HepG2 (cell line): ENCODE measurements around the gene RPH3AL. TPM values are rescaled to one million over a fixed set of nuclear protein-coding genes. Genes with fewer than 3 reads are reported as not detected.

Experiments used
- ATF7 ChIP-seq, 2 experiments: fragments of 450-650 bp in 1 of 2; sonication (generic) in 1 of 2; formaldehyde crosslinking in 1 of 2; IDR thresholded peaks; 2 replicates each; pipeline versions ENCODE4 v1.4.0 to v1.6.1; 2016 to 2020; ENCODE audit warnings: antibody characterized with exemption in 1 of 2, mild to moderate bottlenecking in 1 of 2, missing genetic modification reagents in 1 of 2
- CHD2 ChIP-seq: IDR thresholded peaks from 2 replicates; pipeline ENCODE4 v1.6.1; 2011; ENCODE audit warnings: low read depth, low read length, improper control_type of control experiment
- FOXJ3 ChIP-seq: sonication (generic); formaldehyde crosslinking; IDR thresholded peaks from 2 replicates; pipeline ENCODE4 v1.4.0; 2020; ENCODE audit warnings: missing genetic modification reagents, mild to moderate bottlenecking, borderline replicate concordance
- MLLT10 ChIP-seq: sonication (generic); formaldehyde crosslinking; IDR thresholded peaks from 2 replicates; pipeline ENCODE4 v1.4.0; 2020; ENCODE audit warnings: missing genetic modification reagents
- NFYC ChIP-seq: IDR thresholded peaks from 2 replicates; pipeline ENCODE4 v1.6.1; 2016; ENCODE audit warnings: missing genetic modification reagents, missing compliant biosample characterization
- RAD21 ChIP-seq: fragments of 450-650 bp; formaldehyde crosslinking; IDR thresholded peaks from 2 replicates; pipeline ENCODE4 v1.5.0; 2020; ENCODE audit warnings: mild to moderate bottlenecking
- RFXAP ChIP-seq: sonication (generic); formaldehyde crosslinking; IDR thresholded peaks from 2 replicates; pipeline ENCODE4 v1.4.0; 2020; ENCODE audit warnings: missing genetic modification reagents, borderline replicate concordance
- SOX6 ChIP-seq, 2 experiments: fragments of 450-650 bp in 1 of 2; sonication (generic) in 1 of 2; formaldehyde crosslinking in 1 of 2; IDR thresholded peaks; 2 replicates each; pipeline versions ENCODE4 v1.4.0 to v1.6.1; 2017 to 2020; ENCODE audit warnings: antibody characterized with exemption in 1 of 2, mild to moderate bottlenecking in 1 of 2, missing genetic modification reagents in 1 of 2
- SP4 ChIP-seq: sonication (generic); formaldehyde crosslinking; IDR thresholded peaks from 2 replicates; pipeline ENCODE4 v1.8.1; 2023; ENCODE audit warnings: mild to moderate bottlenecking, missing genetic modification reagents
- TBX2 ChIP-seq: sonication (generic); formaldehyde crosslinking; IDR thresholded peaks from 2 replicates; pipeline ENCODE4 v1.5.0; 2020; ENCODE audit warnings: missing genetic modification reagents, mild to moderate bottlenecking, borderline replicate concordance
- TRIM24 ChIP-seq: sonication (generic); formaldehyde crosslinking; IDR thresholded peaks from 2 replicates; pipeline ENCODE4 v1.8.0; 2022; ENCODE audit warnings: mild to moderate bottlenecking, missing genetic modification reagents
- ZBTB3 ChIP-seq: sonication (generic); formaldehyde crosslinking; IDR thresholded peaks from 2 replicates; pipeline ENCODE4 v1.4.0; 2020; ENCODE audit warnings: low read depth, mild to moderate bottlenecking, moderate library complexity, missing genetic modification reagents, borderline replicate concordance
- ZMYM4 ChIP-seq: sonication (generic); formaldehyde crosslinking; IDR thresholded peaks from 2 replicates; pipeline ENCODE4 v1.8.1; 2023; ENCODE audit warnings: mild to moderate bottlenecking, missing genetic modification reagents
- ZNF501 ChIP-seq: sonication (generic); formaldehyde crosslinking; IDR thresholded peaks from 2 replicates; pipeline ENCODE4 v1.5.1; 2020; ENCODE audit warnings: mild to moderate bottlenecking, moderate library complexity, missing genetic modification reagents
- ZNF782 ChIP-seq: sonication (generic); formaldehyde crosslinking; IDR thresholded peaks from 2 replicates; pipeline ENCODE4 v1.4.0; 2020; ENCODE audit warnings: missing genetic modification reagents, mild to moderate bottlenecking, borderline replicate concordance
- polyA plus RNA-seq, 8 experiments: library from polyadenylated mRNA; depleted of rRNA in 3 of 8; stranded (reverse) in 7 of 8; unstranded in 1 of 8; fragments of >200 nt; fragmentation: Illumina TruSeq in 4 of 8; extraction: Trizol in 4 of 8; gene quantifications; 2 replicates each; pipeline versions ENCODE4 v1.2.1 to v1.2.3, GENCODE V29; 2011 to 2016; ENCODE audit warnings: low read depth in 4 of 8, missing spikeins in 1 of 8, mixed read lengths in 1 of 8; ENCODE audit not compliant: insufficient read depth in 1 of 8
- total RNA-seq, 5 experiments: library from RNA; depleted of rRNA; stranded (reverse); fragments of >200 nt; fragmentation: Illumina TruSeq; extraction: Trizol; gene quantifications; 2 replicates each; pipeline ENCODE4 v1.2.3, GENCODE V29; 2016; ENCODE audit warnings: low read depth in 1 of 5
- TF ChIP-seq, protein P1 (sequence below): IDR thresholded peaks from 2 replicates; pipeline ENCODE4 v1.6.1; 2012; ENCODE audit warnings: inconsistent platforms
- TF ChIP-seq, protein P2 (sequence below): sonication (generic); formaldehyde crosslinking; IDR thresholded peaks from 2 replicates; pipeline ENCODE4 v1.5.1; 2020; ENCODE audit warnings: mild to moderate bottlenecking, moderate library complexity, missing genetic modification reagents
- TF ChIP-seq, protein P3 (sequence below): conservative IDR thresholded peaks from 2 replicates; pipeline ENCODE4 v1.6.1; 2018; ENCODE audit warnings: missing genetic modification reagents
- TF ChIP-seq, protein P4 (sequence below): sonication (generic); formaldehyde crosslinking; IDR thresholded peaks from 2 replicates; pipeline ENCODE4 v1.4.0; 2020; ENCODE audit warnings: missing genetic modification reagents, mild to moderate bottlenecking, borderline replicate concordance
- TF ChIP-seq, protein P5 (sequence below): sonication (generic); formaldehyde crosslinking; IDR thresholded peaks from 2 replicates; pipeline ENCODE4 v1.4.0; 2020; ENCODE audit warnings: mild to moderate bottlenecking, missing genetic modification reagents
- TF ChIP-seq, protein P6 (sequence below): sonication (generic); formaldehyde crosslinking; IDR thresholded peaks from 2 replicates; pipeline ENCODE4 v1.4.0; 2020; ENCODE audit warnings: missing genetic modification reagents

RPH3AL gene
- total and polyA plus RNA-seq, 2 of the 13 experiments (the other 11 are each of a cell fraction or from before 2014, with no cell fraction given), result 7.8 to 16.4 TPM

DNA sequence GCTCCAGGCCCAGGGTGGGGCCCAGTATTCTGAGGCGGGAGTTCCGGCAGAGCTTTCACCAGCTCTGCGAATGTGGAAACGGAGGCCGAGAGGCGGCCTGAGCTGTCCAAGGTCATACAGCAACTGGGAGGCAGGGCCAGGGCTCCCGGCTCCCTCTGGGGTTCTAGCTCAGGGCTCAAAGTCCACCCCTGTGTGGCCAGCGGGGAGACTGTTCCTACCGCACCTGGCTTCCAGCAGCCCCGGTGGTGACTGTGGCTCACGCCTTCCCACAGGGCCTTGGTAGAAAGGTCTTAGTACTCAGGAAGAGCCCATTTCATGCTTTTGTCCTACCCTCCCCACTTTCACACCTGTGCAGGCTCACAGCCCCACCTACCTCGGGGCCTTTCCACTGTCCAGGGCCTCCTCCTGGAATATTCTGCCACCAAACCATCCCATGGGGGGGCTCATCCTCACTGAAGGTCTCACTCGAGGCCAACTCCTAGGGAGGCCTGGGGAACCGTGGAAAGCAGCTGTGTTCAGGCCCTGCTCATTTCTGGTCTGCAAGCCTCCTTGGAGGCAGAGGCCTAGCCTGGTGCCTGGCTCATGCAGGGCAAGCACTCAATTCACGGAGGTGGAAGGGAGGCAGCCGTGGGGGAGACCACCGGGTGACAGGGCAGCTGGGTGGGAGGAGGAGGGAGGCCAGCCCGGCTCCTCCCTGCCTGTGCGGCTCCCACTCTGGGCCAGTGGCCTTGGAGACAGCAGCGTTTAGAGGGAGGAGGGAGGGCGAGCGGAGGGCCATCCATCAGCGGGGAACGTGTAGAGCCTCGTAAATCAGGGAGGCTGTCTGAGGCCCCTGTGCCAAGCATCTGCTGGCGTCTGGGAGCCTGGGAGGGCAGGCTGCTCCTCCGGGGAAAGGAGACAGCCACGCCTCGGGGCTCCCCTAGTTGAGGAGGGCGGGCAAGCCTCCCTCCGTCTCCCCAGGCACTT is 158.5 kb downstream of the RPH3AL start (continued):
- no peak for TF ChIP-seq RAD21
- TF ChIP-seq, protein P1, sequence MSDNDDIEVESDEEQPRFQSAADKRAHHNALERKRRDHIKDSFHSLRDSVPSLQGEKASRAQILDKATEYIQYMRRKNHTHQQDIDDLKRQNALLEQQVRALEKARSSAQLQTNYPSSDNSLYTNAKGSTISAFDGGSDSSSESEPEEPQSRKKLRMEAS, result peak; percentile 62
- TF ChIP-seq, protein P2, sequence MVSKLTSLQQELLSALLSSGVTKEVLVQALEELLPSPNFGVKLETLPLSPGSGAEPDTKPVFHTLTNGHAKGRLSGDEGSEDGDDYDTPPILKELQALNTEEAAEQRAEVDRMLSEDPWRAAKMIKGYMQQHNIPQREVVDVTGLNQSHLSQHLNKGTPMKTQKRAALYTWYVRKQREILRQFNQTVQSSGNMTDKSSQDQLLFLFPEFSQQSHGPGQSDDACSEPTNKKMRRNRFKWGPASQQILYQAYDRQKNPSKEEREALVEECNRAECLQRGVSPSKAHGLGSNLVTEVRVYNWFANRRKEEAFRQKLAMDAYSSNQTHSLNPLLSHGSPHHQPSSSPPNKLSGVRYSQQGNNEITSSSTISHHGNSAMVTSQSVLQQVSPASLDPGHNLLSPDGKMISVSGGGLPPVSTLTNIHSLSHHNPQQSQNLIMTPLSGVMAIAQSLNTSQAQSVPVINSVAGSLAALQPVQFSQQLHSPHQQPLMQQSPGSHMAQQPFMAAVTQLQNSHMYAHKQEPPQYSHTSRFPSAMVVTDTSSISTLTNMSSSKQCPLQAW, result peak; percentile 79
- TF ChIP-seq SP4 (CRISPR knock-in tag), result no peak
- TF ChIP-seq ZNF782 (CRISPR knock-in tag), result no peak
- no peak for TF ChIP-seq CHD2
- TF ChIP-seq ZBTB3, result no peak
- TF ChIP-seq NFYC (CRISPR knock-in tag), result no peak
- TF ChIP-seq RFXAP (CRISPR knock-in tag), result 0 out of 2 replicates have a peak, but pooled peaks have one; percentile 34
- TF ChIP-seq ZMYM4 (CRISPR knock-in tag), result peak; percentile 45; the same call in 1 of the 2 replicates
- TF ChIP-seq, protein P3, sequence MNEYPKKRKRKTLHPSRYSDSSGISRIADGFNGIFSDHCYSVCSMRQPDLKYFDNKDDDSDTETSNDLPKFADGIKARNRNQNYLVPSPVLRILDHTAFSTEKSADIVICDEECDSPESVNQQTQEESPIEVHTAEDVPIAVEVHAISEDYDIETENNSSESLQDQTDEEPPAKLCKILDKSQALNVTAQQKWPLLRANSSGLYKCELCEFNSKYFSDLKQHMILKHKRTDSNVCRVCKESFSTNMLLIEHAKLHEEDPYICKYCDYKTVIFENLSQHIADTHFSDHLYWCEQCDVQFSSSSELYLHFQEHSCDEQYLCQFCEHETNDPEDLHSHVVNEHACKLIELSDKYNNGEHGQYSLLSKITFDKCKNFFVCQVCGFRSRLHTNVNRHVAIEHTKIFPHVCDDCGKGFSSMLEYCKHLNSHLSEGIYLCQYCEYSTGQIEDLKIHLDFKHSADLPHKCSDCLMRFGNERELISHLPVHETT (CRISPR knock-in tag), result no peak
- TF ChIP-seq, protein P4, sequence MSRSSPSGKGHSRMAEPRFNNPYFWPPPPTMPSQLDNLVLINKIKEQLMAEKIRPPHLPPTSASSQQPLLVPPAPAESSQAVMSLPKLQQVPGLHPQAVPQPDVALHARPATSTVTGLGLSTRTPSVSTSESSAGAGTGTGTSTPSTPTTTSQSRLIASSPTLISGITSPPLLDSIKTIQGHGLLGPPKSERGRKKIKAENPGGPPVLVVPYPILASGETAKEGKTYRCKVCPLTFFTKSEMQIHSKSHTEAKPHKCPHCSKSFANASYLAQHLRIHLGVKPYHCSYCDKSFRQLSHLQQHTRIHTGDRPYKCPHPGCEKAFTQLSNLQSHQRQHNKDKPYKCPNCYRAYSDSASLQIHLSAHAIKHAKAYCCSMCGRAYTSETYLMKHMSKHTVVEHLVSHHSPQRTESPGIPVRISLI, result no peak
- TF ChIP-seq MLLT10 (CRISPR knock-in tag), result no peak
- TF ChIP-seq TBX2 (CRISPR knock-in tag), result no peak; the same call in 1 of the 2 replicates
- no peak for TF ChIP-seq FOXJ3
- TF ChIP-seq, protein P5, sequence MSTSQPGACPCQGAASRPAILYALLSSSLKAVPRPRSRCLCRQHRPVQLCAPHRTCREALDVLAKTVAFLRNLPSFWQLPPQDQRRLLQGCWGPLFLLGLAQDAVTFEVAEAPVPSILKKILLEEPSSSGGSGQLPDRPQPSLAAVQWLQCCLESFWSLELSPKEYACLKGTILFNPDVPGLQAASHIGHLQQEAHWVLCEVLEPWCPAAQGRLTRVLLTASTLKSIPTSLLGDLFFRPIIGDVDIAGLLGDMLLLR (CRISPR knock-in tag), result no peak
- TF ChIP-seq, protein P6, sequence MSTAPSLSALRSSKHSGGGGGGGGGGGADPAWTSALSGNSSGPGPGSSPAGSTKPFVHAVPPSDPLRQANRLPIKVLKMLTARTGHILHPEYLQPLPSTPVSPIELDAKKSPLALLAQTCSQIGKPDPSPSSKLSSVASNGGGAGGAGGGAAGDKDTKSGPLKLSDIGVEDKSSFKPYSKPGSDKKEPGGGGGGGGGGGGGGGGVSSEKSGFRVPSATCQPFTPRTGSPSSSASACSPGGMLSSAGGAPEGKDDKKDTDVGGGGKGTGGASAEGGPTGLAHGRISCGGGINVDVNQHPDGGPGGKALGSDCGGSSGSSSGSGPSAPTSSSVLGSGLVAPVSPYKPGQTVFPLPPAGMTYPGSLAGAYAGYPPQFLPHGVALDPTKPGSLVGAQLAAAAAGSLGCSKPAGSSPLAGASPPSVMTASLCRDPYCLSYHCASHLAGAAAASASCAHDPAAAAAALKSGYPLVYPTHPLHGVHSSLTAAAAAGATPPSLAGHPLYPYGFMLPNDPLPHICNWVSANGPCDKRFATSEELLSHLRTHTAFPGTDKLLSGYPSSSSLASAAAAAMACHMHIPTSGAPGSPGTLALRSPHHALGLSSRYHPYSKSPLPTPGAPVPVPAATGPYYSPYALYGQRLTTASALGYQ (CRISPR knock-in tag), result no peak
- TF ChIP-seq ZNF501 (CRISPR knock-in tag), result peak; percentile 81
- TF ChIP-seq ATF7 (IDR thresholded peaks at IDR 0.05), result no peak
- no peak for TF ChIP-seq ATF7 (CRISPR knock-in tag; IDR thresholded peaks at IDR 0.05)
- no peak for TF ChIP-seq TRIM24
- TF ChIP-seq SOX6 (IDR thresholded peaks at IDR 0.05), result no peak
- TF ChIP-seq SOX6 (CRISPR knock-in tag; IDR thresholded peaks at IDR 0.05), result peak; percentile 57; the same call in 1 of the 2 replicates
